Fibroblast of skin of right quadriceps (primary cell): ENCODE measurements around the gene DNAH17.

Source experiments
- DNase-seq: peaks from one replicate; pipeline ENCODE4 v3.0.0-alpha.2; 2013

The DNAH17 gene

DNA sequence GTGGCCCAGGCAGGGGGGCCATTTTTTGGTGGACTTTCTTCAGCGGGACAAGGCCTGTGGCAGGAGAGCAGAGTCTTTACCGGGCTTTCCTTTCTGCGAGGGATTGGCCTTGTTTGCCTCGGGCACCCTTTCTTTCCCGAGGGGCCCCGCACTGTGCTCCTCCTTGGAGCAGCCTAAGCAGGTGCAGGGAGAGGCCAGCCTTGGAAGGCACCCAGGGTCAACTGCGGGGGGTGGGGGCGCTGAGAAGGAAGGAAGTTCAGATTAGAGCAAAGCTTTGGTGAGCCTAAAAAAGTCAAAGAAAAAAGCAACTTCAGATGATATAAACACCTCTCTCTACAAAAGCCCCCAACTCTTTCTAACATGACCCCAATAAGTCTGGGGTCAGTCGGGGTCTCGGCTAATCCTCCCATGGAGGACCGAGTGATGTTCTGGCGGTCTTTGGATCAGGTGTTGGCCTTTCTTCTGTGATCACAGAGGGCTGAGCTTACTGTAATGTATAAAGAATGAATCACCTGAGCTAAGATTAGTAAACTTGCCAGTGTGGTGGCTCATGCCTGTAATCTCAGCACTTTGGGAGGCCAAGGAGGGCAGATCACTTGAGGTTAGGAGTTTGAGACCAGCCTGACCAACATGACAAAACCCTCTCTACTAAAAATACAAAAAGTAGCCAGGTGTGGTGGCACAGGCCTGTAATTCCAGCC, 135.8 kb downstream of the DNAH17 start:
- DNase-seq = no peak

DNA sequence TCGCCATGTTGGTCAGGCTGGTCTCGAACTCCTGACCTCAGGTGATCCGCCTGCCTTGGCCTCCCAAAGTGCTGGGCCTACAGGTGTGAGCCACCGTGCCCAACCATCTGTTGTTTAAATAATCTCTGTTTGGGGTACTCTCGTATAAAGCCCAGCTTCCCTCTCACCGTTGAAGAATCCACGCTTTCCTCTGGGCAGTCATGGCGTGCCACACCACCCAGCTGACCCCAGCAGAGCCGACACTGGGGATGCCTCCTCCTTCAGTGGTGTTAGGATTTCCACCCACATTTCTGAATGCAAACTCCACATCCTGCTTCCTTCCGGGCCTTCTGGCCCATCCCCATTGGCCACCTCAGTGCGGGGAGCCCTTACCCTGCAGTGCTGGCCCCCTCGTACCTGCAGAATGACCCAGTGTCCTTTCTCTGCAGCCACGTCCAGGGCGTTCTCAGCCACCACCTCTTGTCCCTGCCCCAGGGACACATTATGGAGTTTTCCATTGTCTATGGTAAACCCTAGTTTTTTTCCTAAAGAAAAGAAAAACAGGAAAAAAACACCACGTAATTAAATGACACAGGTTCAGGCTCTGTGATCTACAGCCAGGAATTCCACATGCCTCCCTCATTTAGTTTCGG, 138.4 kb downstream of the DNAH17 start:
- no peak for DNase-seq

DNA sequence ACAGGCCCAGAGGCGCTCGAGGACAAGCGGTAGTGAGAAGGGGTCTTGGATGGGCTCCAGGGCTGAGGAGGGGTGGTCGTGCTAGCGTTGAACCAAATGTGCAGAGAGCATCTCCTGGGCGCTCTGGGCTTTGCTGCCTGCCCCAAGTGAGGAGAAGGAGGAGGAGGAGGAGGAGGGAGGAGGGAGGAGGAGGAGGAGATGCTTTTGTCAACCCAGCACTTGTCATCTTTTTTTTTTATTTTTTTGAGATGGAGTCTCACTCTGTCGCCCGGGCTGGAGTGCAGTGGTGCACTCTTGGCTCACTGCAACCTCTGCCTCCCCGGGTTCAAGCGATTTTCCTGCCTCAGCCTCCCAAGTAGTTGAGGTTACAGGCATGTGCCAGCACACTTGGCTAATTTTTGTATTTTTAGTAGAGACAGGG, 138.9 kb downstream of the DNAH17 start:
- DNase-seq = no peak

DNA sequence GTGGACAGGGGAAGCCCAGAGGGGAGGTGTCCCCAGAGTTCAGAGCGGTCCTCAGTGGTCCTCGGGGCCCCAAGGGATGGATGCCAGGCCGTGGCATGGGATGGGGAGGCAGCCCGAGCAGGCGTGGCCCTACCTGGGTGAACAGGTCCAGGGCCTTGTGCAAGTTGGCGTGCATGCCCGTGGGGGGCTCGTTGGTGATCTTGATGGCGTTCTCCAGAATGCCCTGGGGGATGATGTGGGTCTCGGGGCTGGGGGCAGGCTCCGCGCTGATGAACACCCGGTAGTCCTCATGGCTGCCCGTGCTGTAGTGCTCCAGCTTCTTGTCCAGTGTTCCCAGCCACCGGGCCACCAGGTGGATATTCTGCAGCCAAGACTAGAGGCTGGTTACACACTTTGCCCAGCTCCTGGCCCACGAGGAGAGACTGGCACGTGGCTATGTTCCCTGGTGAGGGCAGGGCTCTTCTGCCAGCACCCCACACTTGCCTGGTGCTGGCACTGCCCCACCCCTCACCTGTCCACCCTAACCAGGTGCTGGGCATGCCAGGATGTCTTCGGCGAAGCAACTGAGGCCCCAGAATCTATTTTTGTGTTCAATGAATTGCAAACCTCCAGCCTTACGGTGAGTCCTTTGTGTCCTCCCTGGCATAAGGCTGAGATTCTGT, 139.6 kb downstream of the DNAH17 start:
- no peak for DNase-seq

GRCh38 chr17:78435330-78436005, 141.7 kb downstream of the DNAH17 start:
- DNase-seq = no peak

- no peak for DNase-seq
These were observed 142.5 kb downstream of the DNAH17 start for GRCh38 chr17:78434455-78435329.

DNA sequence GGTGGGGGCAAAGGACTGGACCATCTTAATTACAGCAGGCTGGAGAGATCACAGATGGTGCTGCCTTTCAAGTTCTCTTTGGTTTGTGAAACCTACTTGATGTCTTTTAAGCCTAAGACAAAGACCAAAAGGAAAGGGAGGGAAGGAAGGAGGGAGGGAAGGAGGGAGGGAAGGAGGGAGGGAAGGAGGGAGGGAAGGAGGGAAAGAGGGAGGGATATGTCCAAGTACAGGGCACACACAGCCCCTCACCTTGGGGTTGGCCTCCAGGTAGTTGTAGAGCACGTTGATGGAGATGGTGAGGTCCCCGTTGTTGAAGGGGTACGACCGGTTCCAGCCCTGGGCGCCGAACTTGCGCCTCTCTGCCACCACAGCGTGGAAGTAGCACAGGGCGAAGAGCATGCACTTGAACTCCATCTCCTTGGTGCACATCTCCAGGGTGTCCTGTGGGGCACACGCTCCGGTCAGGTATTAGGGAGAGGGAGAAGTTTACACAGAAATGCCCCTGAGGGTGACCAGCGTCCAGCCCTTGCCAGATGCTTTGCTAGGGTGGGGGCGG, 143.3 kb downstream of the DNAH17 start:
- no peak for DNase-seq

GRCh38 chr17:78433013-78433727, 144.0 kb downstream of the DNAH17 start:
- DNase-seq = no peak

- DNase-seq = no peak
These were observed 144.8 kb downstream of the DNAH17 start for GRCh38 chr17:78432226-78433012.

- no peak for DNase-seq
These were observed 145.6 kb downstream of the DNAH17 start for GRCh38 chr17:78431692-78431958.

- DNase-seq = no peak
These were observed 146.1 kb downstream of the DNAH17 start for GRCh38 chr17:78430892-78431691.

DNA sequence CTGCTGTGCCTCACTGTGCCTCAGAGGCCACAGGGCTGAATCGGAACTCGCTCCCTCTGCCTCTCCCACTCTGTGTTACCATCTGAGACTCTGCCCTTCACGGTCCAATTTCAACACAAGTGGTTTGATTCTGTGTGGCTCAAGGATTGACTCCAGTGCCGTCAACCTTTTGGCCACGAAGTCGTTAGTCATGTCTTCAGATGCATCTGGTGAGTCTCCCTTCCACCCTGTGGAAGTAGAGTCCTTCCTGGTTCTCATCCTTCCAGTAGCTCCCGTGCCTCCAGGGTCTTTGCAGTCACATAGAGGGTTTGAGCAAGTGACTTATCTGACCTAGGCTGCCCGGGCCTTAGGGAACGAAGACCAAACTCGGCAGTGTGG, 147.6 kb downstream of the DNAH17 start:
- no peak for DNase-seq

DNA sequence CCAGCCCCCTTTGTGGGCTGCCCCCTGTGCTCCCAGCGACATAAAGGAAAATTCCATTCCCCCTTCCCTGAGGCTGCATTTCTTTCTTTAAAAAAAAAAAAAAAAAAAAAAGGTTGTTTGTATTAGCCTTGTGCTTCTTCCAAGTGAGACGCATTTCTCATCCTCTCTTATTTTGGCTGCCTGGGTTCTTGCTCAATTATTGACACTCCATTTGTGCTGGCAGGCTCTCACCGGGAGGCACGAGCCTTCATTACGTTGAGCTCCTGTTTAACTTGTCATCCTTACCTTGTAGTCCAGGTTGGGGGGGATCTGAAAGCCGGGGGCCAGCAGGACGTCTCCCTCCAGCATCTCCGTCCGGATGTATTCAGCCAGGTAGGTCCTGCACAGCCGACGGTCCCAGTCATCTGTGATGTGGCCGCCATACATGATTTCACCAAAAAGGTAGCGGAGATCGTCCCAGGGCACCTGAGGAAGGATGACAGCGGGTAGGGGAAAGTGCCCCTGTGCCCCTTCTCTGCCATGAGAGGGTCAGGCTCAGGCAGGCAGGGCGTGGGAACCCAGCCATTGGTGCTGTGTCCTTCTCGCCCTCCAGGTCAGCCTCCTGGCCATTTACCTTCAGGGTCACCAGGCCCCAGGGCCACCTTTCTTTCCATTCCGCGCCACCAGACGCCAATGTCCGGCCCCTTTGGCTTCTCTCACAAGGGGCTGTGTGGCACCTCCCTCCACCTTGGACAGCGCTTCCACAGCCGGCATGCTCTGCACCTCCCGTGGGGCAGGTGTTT, 148.2 kb downstream of the DNAH17 start:
- no peak for DNase-seq

DNA sequence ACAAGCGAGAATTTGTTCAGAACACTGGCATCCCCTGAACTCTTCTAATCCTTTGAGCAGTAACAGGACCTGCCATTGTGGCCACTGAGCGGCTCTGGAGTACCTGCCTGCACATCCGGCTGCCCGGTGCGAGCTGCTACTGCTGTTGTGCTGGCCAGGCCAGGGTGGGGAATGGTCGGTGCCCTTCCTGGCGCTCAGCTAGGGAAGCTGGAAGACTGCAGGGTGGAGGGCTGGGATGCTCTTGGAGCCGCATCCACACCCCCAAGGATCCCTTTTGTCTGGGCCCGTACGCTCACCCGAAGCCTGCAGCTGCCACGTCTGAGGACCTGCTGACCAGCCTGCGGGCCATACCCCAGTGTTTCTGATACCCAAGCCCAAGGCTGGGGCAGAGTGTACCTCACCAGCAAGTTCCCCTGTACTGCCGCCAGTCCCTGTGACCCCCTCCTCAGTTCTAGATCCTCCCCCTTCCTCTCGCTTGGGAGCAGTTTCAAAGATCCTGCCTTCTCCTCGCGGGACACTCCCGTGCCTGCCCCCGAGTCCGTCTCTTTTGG, 149.1 kb downstream of the DNAH17 start:
- no peak for DNase-seq

- DNase-seq = no peak
These were observed 150.1 kb downstream of the DNAH17 start for GRCh38 chr17:78427140-78427539.

GRCh38 chr17:78426293-78426879, 150.8 kb downstream of the DNAH17 start:
- DNase-seq = no peak

DNA sequence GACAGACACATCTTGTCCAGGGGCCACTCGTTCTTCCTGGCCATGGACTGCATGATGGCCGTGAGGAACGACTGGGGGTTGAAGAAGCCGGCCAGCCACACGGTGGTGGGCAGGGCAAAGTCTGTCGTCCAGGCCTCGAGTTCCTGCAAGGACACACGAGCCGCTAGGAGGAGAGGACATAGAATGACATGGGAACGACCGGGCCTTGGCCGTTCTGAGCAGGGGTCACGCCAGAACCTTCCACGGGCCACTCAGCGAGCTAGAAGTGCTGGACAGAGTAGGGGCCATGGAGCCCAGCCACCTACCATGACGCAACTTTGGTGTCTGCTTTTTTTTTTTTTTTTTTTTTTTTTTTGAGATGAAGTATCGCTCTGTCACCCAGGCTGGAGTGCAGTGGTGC, 151.8 kb downstream of the DNAH17 start:
- no peak for DNase-seq

- DNase-seq = no peak
These were observed 153.1 kb downstream of the DNAH17 start for GRCh38 chr17:78423961-78424675.
